GM23338 (cell line): Measurements from ENCODE around the gene PHC2. TPM values are rescaled to one million over a fixed set of nuclear protein-coding genes. Genes with fewer than 3 reads are reported as not detected.

Experiments used
- ATAC-seq: fragments of 200-7000 bp; cut with Tn5 transposase; 3 replicates; pipeline ENCODE4 v1.9.1; 2020
- DNase-seq: peaks from one replicate; pipeline ENCODE4 v3.0.0-alpha.2; 2015; ENCODE audit warnings: low spot score
- H2AFZ ChIP-seq: fragments of 200-600 bp; sonication (generic); 2 replicates; pipeline ENCODE4 v1.8.0; 2016; ENCODE audit warnings: antibody characterized with exemption, mild to moderate bottlenecking, moderate library complexity
- H3F3A ChIP-seq: fragments of 200-600 bp; sonication (generic); replicated peaks from 2 replicates; pipeline ENCODE4 v1.8.0; 2017; ENCODE audit warnings: antibody characterized with exemption, mixed run types, low read depth
- H3K27ac ChIP-seq: fragments of 200-600 bp; sonication (generic); 2 replicates; pipeline ENCODE4 v1.6.1; 2016; ENCODE audit warnings: low read depth
- H3K27me3 ChIP-seq: fragments of 200-600 bp; sonication (generic); 2 replicates; pipeline ENCODE4 v1.8.0; 2016; ENCODE audit warnings: mild to moderate bottlenecking, mixed run types, moderate library complexity; ENCODE audit not compliant: insufficient read depth
- H3K36me3 ChIP-seq: fragments of 200-600 bp; sonication (generic); 2 replicates; pipeline ENCODE4 v1.8.0; 2016; ENCODE audit warnings: mild to moderate bottlenecking; ENCODE audit not compliant: insufficient read depth
- H3K4me1 ChIP-seq: fragments of 200-600 bp; sonication (generic); 2 replicates; pipeline ENCODE4 v1.8.0; 2016; ENCODE audit warnings: mild to moderate bottlenecking, moderate library complexity; ENCODE audit not compliant: insufficient read depth
- H3K4me2 ChIP-seq: fragments of 200-600 bp; sonication (generic); 2 replicates; pipeline ENCODE4 v1.7.1; 2017; ENCODE audit warnings: mixed run types
- H3K4me3 ChIP-seq: fragments of 200-600 bp; sonication (generic); 2 replicates; pipeline ENCODE4 v1.6.1; 2016; ENCODE audit warnings: mixed run types
- H3K79me2 ChIP-seq: fragments of 200-600 bp; sonication (generic); replicated peaks from 2 replicates; pipeline ENCODE4 v1.8.0; 2017; ENCODE audit warnings: mild to moderate bottlenecking; ENCODE audit not compliant: insufficient read depth
- H3K9me2 ChIP-seq: fragments of 200-600 bp; sonication (generic); 2 replicates; pipeline ENCODE4 v1.8.0; 2017; ENCODE audit not compliant: insufficient read depth
- H4K20me1 ChIP-seq: fragments of 200-600 bp; sonication (generic); replicated peaks from 2 replicates; pipeline ENCODE4 v1.8.0; 2017; ENCODE audit warnings: mild to moderate bottlenecking; ENCODE audit not compliant: insufficient read depth
- H3K27ac Mint-ChIP-seq: 2 replicates; pipeline ENCODE4 v1.8.0; 2020; ENCODE audit warnings: inconsistent platforms, mild to moderate bottlenecking, moderate library complexity, mixed read lengths
- H3K27me3 Mint-ChIP-seq: 3 replicates; pipeline ENCODE4 v1.8.0; 2022; ENCODE audit warnings: low read depth, mild to moderate bottlenecking, moderate library complexity, mixed read lengths, inconsistent platforms; ENCODE audit not compliant: insufficient read depth, poor library complexity
- H3K36me3 Mint-ChIP-seq: 3 replicates; pipeline ENCODE4 v1.8.0; 2021; ENCODE audit warnings: low read depth, mild to moderate bottlenecking, inconsistent platforms, moderate library complexity, mixed read lengths
- H3K4me1 Mint-ChIP-seq: 3 replicates; pipeline ENCODE4 v1.8.0; 2020; ENCODE audit warnings: mild to moderate bottlenecking, inconsistent platforms, mixed read lengths
- H3K4me3 Mint-ChIP-seq: 3 replicates; pipeline ENCODE4 v1.8.0; 2021; ENCODE audit warnings: moderate library complexity, mild to moderate bottlenecking, inconsistent platforms, mixed read lengths
- H3K9me3 Mint-ChIP-seq: 3 replicates; pipeline ENCODE4 v1.8.0; 2020; ENCODE audit warnings: moderate library complexity, mild to moderate bottlenecking, inconsistent platforms, mixed read lengths
- CTCF ChIP-seq, 2 experiments: fragments of 200-600 bp in 1 of 2; sonication (generic) in 1 of 2; conservative IDR thresholded peaks; 2 replicates each; pipeline versions ENCODE4 v1.5.1 to v1.6.1; 2016 to 2017; ENCODE audit warnings: antibody characterized with exemption in 2 of 2, low read depth in 2 of 2, mild to moderate bottlenecking in 2 of 2, moderate library complexity in 1 of 2
- ETS1 ChIP-seq: IDR thresholded peaks from 2 replicates; pipeline ENCODE4 v1.6.1; 2016; ENCODE audit warnings: antibody characterized with exemption
- EZH2phosphoT487 ChIP-seq: fragments of 200-600 bp; sonication (generic); IDR thresholded peaks from one replicate; pipeline ENCODE4 v1.8.1; 2018; ENCODE audit warnings: antibody characterized with exemption; ENCODE audit not compliant: unreplicated experiment
- JUNB ChIP-seq: IDR thresholded peaks from one replicate; pipeline ENCODE4 v1.6.1; 2016; ENCODE audit warnings: antibody characterized with exemption; ENCODE audit not compliant: unreplicated experiment
- NANOG ChIP-seq: IDR thresholded peaks from 2 replicates; pipeline ENCODE4 v1.6.1; 2016; ENCODE audit warnings: antibody characterized with exemption, borderline replicate concordance
- POLR2AphosphoS5 ChIP-seq: IDR thresholded peaks from 2 replicates; pipeline ENCODE4 v1.6.1; 2016; ENCODE audit warnings: antibody characterized with exemption, low read depth
- REST ChIP-seq: IDR thresholded peaks from one replicate; pipeline ENCODE4 v1.6.1; 2018; ENCODE audit warnings: antibody characterized with exemption; ENCODE audit not compliant: unreplicated experiment
- STAT1 ChIP-seq: IDR thresholded peaks from one replicate; pipeline ENCODE4 v1.6.1; 2016; ENCODE audit warnings: antibody characterized with exemption; ENCODE audit not compliant: unreplicated experiment
- ZNF114 ChIP-seq: fragments of 250-450 bp; sonication (Bioruptor Pico); IDR thresholded peaks from 2 replicates; pipeline ENCODE4 v1.5.0; 2020; ENCODE audit warnings: mild to moderate bottlenecking, moderate library complexity
- polyA plus RNA-seq: library from polyadenylated mRNA; unstranded; fragments of >200 nt; fragmentation: Nextera tagmentation; extraction: Ambion mirVana; gene quantifications from 2 replicates; pipeline ENCODE4 v1.2.1, GENCODE V29; 2016
- total RNA-seq: library from RNA; depleted of rRNA; stranded (reverse); fragments of >200 nt; shearing (Covaris generic); gene quantifications from 2 replicates; pipeline ENCODE4 v1.2.3, GENCODE V29; 2014

Gene PHC2
- total and polyA plus RNA-seq, 2 experiments from 2014 or later: 1.7 to 7.3 TPM

- ATAC-seq (no peak), DNase-seq (no peak)
- Mint-ChIP-seq H3K27me3 (peaks cover 7% of the 10 kb centered on the region), H3K4me1 (no peaks in the 10 kb centered on the region), H3K9me3 (no peaks in the 10 kb centered on the region; the same call in 1 of the 3 replicates), H3K4me3 (no peak overlapping the region), H3K27ac (no peak overlapping the region), H3K36me3 (peaks cover 17% of the 10 kb centered on the region)
- H3K79me2 ChIP-seq: no peaks in the 10 kb centered on the region
- no peaks in the 10 kb centered on the region for H3K4me1 ChIP-seq
- peaks cover 8% of the 10 kb centered on the region; the same call in 1 of the 2 replicates for H4K20me1 ChIP-seq
- no peaks in the 10 kb centered on the region; the same call in 1 of the 2 replicates for H3K36me3 ChIP-seq
- H3K4me2 ChIP-seq: no peak overlapping the region
- TF ChIP-seq STAT1 (no peak), ZNF114 (CRISPR knock-in tag) (no peak), CTCF (conservative IDR thresholded peaks at IDR 0.05; ENCODE audit: low read depth in 2 of 2) (no peak), JUNB (no peak), POLR2AphosphoS5 (no peak), ETS1 (no peak), EZH2phosphoT487 (no peak)
- no peak overlapping the region for H3K27ac ChIP-seq
- no peaks in the 10 kb centered on the region for H3K27me3 ChIP-seq
- no peak overlapping the region for H2AFZ ChIP-seq
- no peaks in the 10 kb centered on the region for H3F3A ChIP-seq
- no peak overlapping the region for H3K4me3 ChIP-seq
- H3K9me2 ChIP-seq: no peaks in the 10 kb centered on the region
These were observed 143.6 kb downstream of the PHC2 start for GRCh38 chr1:33287317-33287716.

- H3K27ac Mint-ChIP-seq: no peak overlapping the region
- peaks cover 7% of the 10 kb centered on the region for H3K27me3 Mint-ChIP-seq
- no peak overlapping the region for H3K27ac ChIP-seq
- H3K4me3 ChIP-seq: no peak overlapping the region
- H4K20me1 ChIP-seq: peaks cover 8% of the 10 kb centered on the region
- no peak for DNase-seq
- peaks cover 23% of the 10 kb centered on the region for H3K36me3 Mint-ChIP-seq
- H3K4me1 Mint-ChIP-seq: no peaks in the 10 kb centered on the region
- no peaks in the 10 kb centered on the region; the same call in none of the 3 replicates for H3K9me3 Mint-ChIP-seq
- no peak overlapping the region for H2AFZ ChIP-seq
- H3K9me2 ChIP-seq: no peaks in the 10 kb centered on the region
- no peaks in the 10 kb centered on the region for H3F3A ChIP-seq
- H3K4me2 ChIP-seq: no peak overlapping the region
- no peak overlapping the region; the same call in 2 of the 3 replicates for H3K4me3 Mint-ChIP-seq
- H3K79me2 ChIP-seq: no peaks in the 10 kb centered on the region
- no peaks in the 10 kb centered on the region; the same call in 1 of the 2 replicates for H3K36me3 ChIP-seq
- no peaks in the 10 kb centered on the region for H3K27me3 ChIP-seq
- no peaks in the 10 kb centered on the region for H3K4me1 ChIP-seq
- no peak for TF ChIP-seq STAT1
- TF ChIP-seq CTCF (conservative IDR thresholded peaks at IDR 0.05; ENCODE audit: low read depth in 2 of 2): no peak
- TF ChIP-seq NANOG: no peak
- TF ChIP-seq ZNF114 (CRISPR knock-in tag): no peak
- no peak for TF ChIP-seq POLR2AphosphoS5
- TF ChIP-seq EZH2phosphoT487: no peak
- no peak for TF ChIP-seq REST
- ATAC-seq: no peak
These were observed 144.3 kb downstream of the PHC2 start for GRCh38 chr1:33286451-33287185.
